Body of pancreas (tissue), 4 donors: ENCODE results near the gene PODXL. TPM values are rescaled to one million over a fixed set of nuclear protein-coding genes. Genes with fewer than 3 reads are reported as not detected.

Experiments
- ATAC-seq: fragments of 150-250 bp; one replicate; pipeline ENCODE4 v1.9.1; 2016
- DNase-seq, 4 donors: peaks; one replicate each; pipeline ENCODE4 v3.0.0-alpha.2; 2019
- H3K27ac ChIP-seq, 4 donors: fragments of 200-600 bp; sonication (generic); 1 replicate in 3 of 4; 2 replicates in 1 of 4; pipeline versions ENCODE4 v1.5.1 to v1.6.1; 2016 to 2019; ENCODE audit warnings: mild to moderate bottlenecking in 1 of 4, mixed read lengths in 1 of 4, moderate library complexity in 1 of 4
- H3K27me3 ChIP-seq, 2 donors: fragments of 200-600 bp; sonication (generic); one replicate each; pipeline ENCODE4 v1.6.0; 2016; ENCODE audit warnings: mild to moderate bottlenecking in 1 of 2
- H3K36me3 ChIP-seq, 2 donors: fragments of 200-600 bp; sonication (generic); replicated peaks in 1 of 2; 2 replicates each; pipeline ENCODE4 v1.5.1; 2016; ENCODE audit warnings: low read depth in 2 of 2; ENCODE audit not compliant: insufficient read depth in 1 of 2
- H3K4me1 ChIP-seq: fragments of 200-600 bp; sonication (generic); one replicate; pipeline ENCODE4 v1.6.0; 2016
- H3K4me3 ChIP-seq, 2 donors: fragments of 200-600 bp; sonication (generic); 1 replicate in 1 of 2; 2 replicates in 1 of 2; pipeline ENCODE4 v1.5.1; 2016 to 2019
- H3K9me3 ChIP-seq, 3 donors: fragments of 200-600 bp; sonication (generic); 1 replicate in 2 of 3; 2 replicates in 1 of 3; pipeline ENCODE4 v1.5.1; 2016
- CTCF ChIP-seq, 7 experiments: fragments of 450-650 bp in 4 of 7; fragments of 200-600 bp in 3 of 7; sonication (generic) in 3 of 7; IDR thresholded peaks; one replicate each; pipeline ENCODE4 v1.5.1; 2016 to 2019; ENCODE audit warnings: antibody characterized with exemption in 7 of 7
- POLR2A ChIP-seq, 3 donors: fragments of 450-650 bp; IDR thresholded peaks; one replicate each; pipeline ENCODE4 v1.6.1; 2016; ENCODE audit warnings: antibody characterized with exemption in 3 of 3, mild to moderate bottlenecking in 2 of 3
- WGBS, 2 donors: methylation state at CpG; one replicate each; pipeline ENCODE4 v1.1.5; 2017; 5-methylcytosine and 5-hydroxymethylcytosine counted together
- intact Hi-C: fragments of 100-400 bp; cut with DNase I; formaldehyde crosslinking; loops from one replicate; pipeline ENCODE4 v1.15.1; 2023
- total RNA-seq, 2 donors: library from RNA; depleted of rRNA; stranded (reverse); fragments of >200 nt; gene quantifications; one replicate each; pipeline ENCODE4 v1.1.0, GENCODE V29; 2016

PODXL gene
- total RNA-seq, 2 donors from 2014 or later = 36.9 to 106 TPM

GRCh38 chr7:131544021-131544420 is 12.4 kb downstream of the PODXL start:
- H3K27ac ChIP-seq = peak overlapping the region; percentile 28 to 86 (median 62)
- TF ChIP-seq CTCF (IDR thresholded peaks at IDR 0.05) (no peak), POLR2A (IDR thresholded peaks at IDR 0.05) (no peak)
- ATAC-seq (no peak), DNase-seq (no peak)
- H3K9me3 ChIP-seq = no peaks in the 10 kb centered on the region
- no peak overlapping the region for H3K4me3 ChIP-seq
- intact Hi-C loops = no loop called here
- H3K27me3 ChIP-seq = no peaks in the 10 kb centered on the region
- H3K4me1 ChIP-seq = peaks cover 79% of the 10 kb centered on the region
- H3K36me3 ChIP-seq = no peaks in the 10 kb centered on the region
- WGBS, 2 donors = 100% methylated on average over 1 to 3 of the region's 3 CpGs

- intact Hi-C loops = no loop called here
- no peaks in the 10 kb centered on the region for H3K36me3 ChIP-seq
- H3K27ac ChIP-seq = peak overlapping the region in 3 of 4 donors; percentile 38 to 86 (median 85)
- no peak overlapping the region for H3K4me3 ChIP-seq
- H3K4me1 ChIP-seq = peaks cover 87% of the 10 kb centered on the region
- H3K27me3 ChIP-seq = no peaks in the 10 kb centered on the region
- ATAC-seq = no peak
- no peaks in the 10 kb centered on the region for H3K9me3 ChIP-seq
- TF ChIP-seq CTCF (IDR thresholded peaks at IDR 0.05) (no peak), POLR2A (IDR thresholded peaks at IDR 0.05) (no peak)
- DNase-seq = no peak
- WGBS, 2 donors = 90% methylated on average over 2 to 5 of the region's 5 CpGs
Measured at GRCh38 chr7:131543298-131543697, 13.1 kb downstream of the PODXL start.

- peaks cover 100% of the 10 kb centered on the region for H3K4me1 ChIP-seq
- no peaks in the 10 kb centered on the region for H3K36me3 ChIP-seq
- peak; percentile 89 to 95 (median 93) for DNase-seq
- intact Hi-C loops = no loop called here
- peak; percentile 75 for ATAC-seq
- no peaks in the 10 kb centered on the region for H3K9me3 ChIP-seq
- no peak overlapping the region for H3K4me3 ChIP-seq
- 9 to 16% methylated on average over 13 to 18 of the region's 18 CpGs for WGBS, 2 donors
- TF ChIP-seq CTCF (IDR thresholded peaks at IDR 0.05) (peak in 5 of 7 experiments; percentile 21 to 79 (median 70)), POLR2A (IDR thresholded peaks at IDR 0.05) (peak in 2 of 3 donors; percentile 1 to 27)
- H3K27ac ChIP-seq = peak overlapping the region; percentile 84 to 94 (median 86)
- no peaks in the 10 kb centered on the region for H3K27me3 ChIP-seq
Measured at GRCh38 chr7:131540491-131541162, 15.8 kb downstream of the PODXL start.

GRCh38 chr7:131538813-131539179 is 17.6 kb downstream of the PODXL start:
- no peaks in the 10 kb centered on the region for H3K9me3 ChIP-seq
- ATAC-seq (no peak), DNase-seq (peak in 2 of 4 donors; percentile 60 to 61)
- peaks cover 100% of the 10 kb centered on the region for H3K4me1 ChIP-seq
- H3K27me3 ChIP-seq = no peaks in the 10 kb centered on the region
- 44 to 66% methylated on average over 4 to 7 of the region's 7 CpGs for WGBS, 2 donors
- H3K27ac ChIP-seq = peak overlapping the region; percentile 66 to 86 (median 84)
- intact Hi-C loops = no loop called here
- H3K4me3 ChIP-seq = no peak overlapping the region
- no peaks in the 10 kb centered on the region for H3K36me3 ChIP-seq
- TF ChIP-seq POLR2A (IDR thresholded peaks at IDR 0.05) = no peak
- no peak for TF ChIP-seq CTCF (IDR thresholded peaks at IDR 0.05)
